NCI-H1092 (cell line): ENCODE measurements around the gene WBP2NL.

Experiments
- DNase-seq: peaks from one replicate; lab custom pipeline; 2025; lab: John Stamatoyannopoulos, UW

Gene WBP2NL

GRCh38 chr22:42072606-42073330 lies 74.2 kb downstream of the WBP2NL start:
- no peak for DNase-seq

- no peak for DNase-seq
Measured at GRCh38 chr22:42073621-42074041, 75.0 kb downstream of the WBP2NL start.

- no peak for DNase-seq
Measured at GRCh38 chr22:42074132-42074811, 75.7 kb downstream of the WBP2NL start, which contains the start of gene PHETA2. TSS of gene PHETA2 (plus strand) at chr22:42074248. CDS start at chr22:42077294, 3,046 bp downstream.

- DNase-seq = no peak
Measured at GRCh38 chr22:42074846-42075676, 76.5 kb downstream of the WBP2NL start.

GRCh38 chr22:42076764-42077485 lies 78.3 kb downstream of the WBP2NL start:
- no peak for DNase-seq

- no peak for DNase-seq
Measured at GRCh38 chr22:42077486-42078125, 79.0 kb downstream of the WBP2NL start.
